ENCODE results near the gene UBA6.

UBA6 gene

GRCh38 chr4:67635331-67635730 lies 65.6 kb downstream of the UBA6 start:
- H3K9me3 ChIP-seq (ENCODE audit: control insufficient read depth, low read length), result no peaks in the 10 kb centered on the region
- no peak overlapping the region for H2BK120ac ChIP-seq (ENCODE audit: low read depth, low read length)
- peaks cover 8% of the 10 kb centered on the region for H3K79me1 ChIP-seq (replicated peaks; ENCODE audit: low read length, poor library complexity, severe bottlenecking)
- no peak overlapping the region for H3K4me2 ChIP-seq (ENCODE audit: low read length, poor library complexity, severe bottlenecking)
- H2AK5ac ChIP-seq (ENCODE audit: low read length, severe bottlenecking), result no peak overlapping the region
- no peak overlapping the region for H2BK5ac ChIP-seq (ENCODE audit: low read depth, low read length, poor library complexity, severe bottlenecking)
- no peak overlapping the region for H2AFZ ChIP-seq (ENCODE audit: low read depth, low read length)
- no peak overlapping the region for H3K27ac ChIP-seq (ENCODE audit: low read length, poor library complexity, severe bottlenecking)
- no peak overlapping the region for H2BK15ac ChIP-seq (ENCODE audit: low read depth, poor library complexity, severe bottlenecking)
- no peak overlapping the region for H3K18ac ChIP-seq (ENCODE audit: low read depth in 1 of 2, low read length in 2 of 2)
- H3K27me3 ChIP-seq (ENCODE audit: control insufficient read depth in 1 of 2, insufficient read depth in 1 of 2, low read length in 2 of 2), result no peaks in the 10 kb centered on the region
- H3K9ac ChIP-seq (ENCODE audit: low read length), result no peak overlapping the region
- H3K36me3 ChIP-seq (ENCODE audit: control insufficient read depth in 1 of 2, insufficient read depth in 2 of 2, low read depth in 1 of 2, low read length in 2 of 2), result peaks cover 17 to 78% of the 10 kb centered on the region in 2 experiments
- H4K8ac ChIP-seq (ENCODE audit: low read length), result no peak overlapping the region
- no peak overlapping the region for H3K4ac ChIP-seq (ENCODE audit: low read depth in 1 of 2, low read length in 2 of 2)
- H3K4me1 ChIP-seq (ENCODE audit: control insufficient read depth, insufficient read depth, low read depth, low read length), result no peaks in the 10 kb centered on the region
- H3K23ac ChIP-seq (ENCODE audit: low read length in 2 of 2), result no peak overlapping the region
- DNase-seq, result no peak
- H4K91ac ChIP-seq (ENCODE audit: low read length), result no peak overlapping the region
- no peak overlapping the region for H3K4me3 ChIP-seq (ENCODE audit: insufficient read depth in 1 of 2, low read depth in 1 of 2, low read length in 2 of 2)
- 100% methylated on average over 2 of the region's 2 CpGs for WGBS
- no peak overlapping the region for H2BK12ac ChIP-seq (ENCODE audit: low read length in 2 of 2)
- no peak overlapping the region for H3K14ac ChIP-seq (ENCODE audit: low read length in 2 of 2)

- Histone ChIP-seq H3K18ac (ENCODE audit: low read depth in 1 of 2, low read length in 2 of 2) (no peak overlapping the region), H2AFZ (ENCODE audit: low read depth, low read length) (no peak overlapping the region), H3K4me1 (ENCODE audit: control insufficient read depth, insufficient read depth, low read depth, low read length) (no peaks in the 10 kb centered on the region), H3K23ac (ENCODE audit: low read length in 2 of 2) (no peak overlapping the region), H3K27ac (ENCODE audit: low read length, poor library complexity, severe bottlenecking) (no peak overlapping the region), H4K8ac (ENCODE audit: low read length) (no peak overlapping the region), H3K14ac (ENCODE audit: low read length in 2 of 2) (no peak overlapping the region), H3K4me2 (ENCODE audit: low read length, poor library complexity, severe bottlenecking) (no peak overlapping the region), H3K4ac (ENCODE audit: low read depth in 1 of 2, low read length in 2 of 2) (no peak overlapping the region), H2BK12ac (ENCODE audit: low read length in 2 of 2) (no peak overlapping the region), H3K27me3 (ENCODE audit: control insufficient read depth in 1 of 2, insufficient read depth in 1 of 2, low read length in 2 of 2) (no peaks in the 10 kb centered on the region), H4K91ac (ENCODE audit: low read length) (no peak overlapping the region), H3K9ac (ENCODE audit: low read length) (no peak overlapping the region), H2BK120ac (ENCODE audit: low read depth, low read length) (no peak overlapping the region), H2AK5ac (ENCODE audit: low read length, severe bottlenecking) (no peak overlapping the region), H2BK15ac (ENCODE audit: low read depth, poor library complexity, severe bottlenecking) (no peak overlapping the region), H3K9me3 (ENCODE audit: control insufficient read depth, low read length) (no peaks in the 10 kb centered on the region), H3K36me3 (ENCODE audit: control insufficient read depth in 1 of 2, insufficient read depth in 2 of 2, low read depth in 1 of 2, low read length in 2 of 2) (peaks cover 17 to 78% of the 10 kb centered on the region in 2 experiments), H2BK5ac (ENCODE audit: low read depth, low read length, poor library complexity, severe bottlenecking) (no peak overlapping the region), H3K4me3 (ENCODE audit: insufficient read depth in 1 of 2, low read depth in 1 of 2, low read length in 2 of 2) (no peak overlapping the region), H3K79me1 (replicated peaks; ENCODE audit: low read length, poor library complexity, severe bottlenecking) (peaks cover 8% of the 10 kb centered on the region)
- WGBS, result 90% methylated on average over 2 of the region's 2 CpGs
- no peak for DNase-seq
Measured at GRCh38 chr4:67634741-67635140, 66.2 kb downstream of the UBA6 start.

- H3K36me3 ChIP-seq (ENCODE audit: control insufficient read depth in 1 of 2, insufficient read depth in 2 of 2, low read depth in 1 of 2, low read length in 2 of 2), result peaks cover 11 to 82% of the 10 kb centered on the region in 2 experiments
- H3K23ac ChIP-seq (ENCODE audit: low read length in 2 of 2), result no peak overlapping the region
- no peak overlapping the region for H2BK12ac ChIP-seq (ENCODE audit: low read length in 2 of 2)
- H3K18ac ChIP-seq (ENCODE audit: low read depth in 1 of 2, low read length in 2 of 2), result no peak overlapping the region
- no peak for DNase-seq
- H3K27ac ChIP-seq (ENCODE audit: low read length, poor library complexity, severe bottlenecking), result no peak overlapping the region
- WGBS, result 96% methylated on average over 3 of the region's 3 CpGs
- H3K4ac ChIP-seq (ENCODE audit: low read depth in 1 of 2, low read length in 2 of 2), result no peak overlapping the region
- no peak overlapping the region for H4K91ac ChIP-seq (ENCODE audit: low read length)
- no peak overlapping the region for H2BK5ac ChIP-seq (ENCODE audit: low read depth, low read length, poor library complexity, severe bottlenecking)
- H2AK5ac ChIP-seq (ENCODE audit: low read length, severe bottlenecking), result no peak overlapping the region
- no peak overlapping the region for H2BK15ac ChIP-seq (ENCODE audit: low read depth, poor library complexity, severe bottlenecking)
- no peak overlapping the region for H3K4me2 ChIP-seq (ENCODE audit: low read length, poor library complexity, severe bottlenecking)
- H3K4me1 ChIP-seq (ENCODE audit: control insufficient read depth, insufficient read depth, low read depth, low read length), result no peaks in the 10 kb centered on the region
- H4K8ac ChIP-seq (ENCODE audit: low read length), result no peak overlapping the region
- no peaks in the 10 kb centered on the region for H3K27me3 ChIP-seq (ENCODE audit: control insufficient read depth in 1 of 2, insufficient read depth in 1 of 2, low read length in 2 of 2)
- peaks cover 4% of the 10 kb centered on the region for H3K79me1 ChIP-seq (replicated peaks; ENCODE audit: low read length, poor library complexity, severe bottlenecking)
- no peak overlapping the region for H3K14ac ChIP-seq (ENCODE audit: low read length in 2 of 2)
- H3K9me3 ChIP-seq (ENCODE audit: control insufficient read depth, low read length), result no peaks in the 10 kb centered on the region
- H3K4me3 ChIP-seq (ENCODE audit: insufficient read depth in 1 of 2, low read depth in 1 of 2, low read length in 2 of 2), result no peak overlapping the region
- no peak overlapping the region for H3K9ac ChIP-seq (ENCODE audit: low read length)
- no peak overlapping the region for H2AFZ ChIP-seq (ENCODE audit: low read depth, low read length)
- H2BK120ac ChIP-seq (ENCODE audit: low read depth, low read length), result no peak overlapping the region
Measured at GRCh38 chr4:67632492-67632891, 68.5 kb downstream of the UBA6 start.

- Histone ChIP-seq H2BK5ac (ENCODE audit: low read depth, low read length, poor library complexity, severe bottlenecking) (no peak overlapping the region), H4K91ac (ENCODE audit: low read length) (no peak overlapping the region), H3K79me1 (replicated peaks; ENCODE audit: low read length, poor library complexity, severe bottlenecking) (peaks cover 4% of the 10 kb centered on the region), H2BK15ac (ENCODE audit: low read depth, poor library complexity, severe bottlenecking) (no peak overlapping the region), H3K9ac (ENCODE audit: low read length) (no peak overlapping the region), H3K18ac (ENCODE audit: low read depth in 1 of 2, low read length in 2 of 2) (no peak overlapping the region), H3K27me3 (ENCODE audit: control insufficient read depth in 1 of 2, insufficient read depth in 1 of 2, low read length in 2 of 2) (no peaks in the 10 kb centered on the region), H3K4ac (ENCODE audit: low read depth in 1 of 2, low read length in 2 of 2) (no peak overlapping the region), H4K8ac (ENCODE audit: low read length) (no peak overlapping the region), H2AK5ac (ENCODE audit: low read length, severe bottlenecking) (no peak overlapping the region), H2AFZ (ENCODE audit: low read depth, low read length) (no peak overlapping the region), H3K4me2 (ENCODE audit: low read length, poor library complexity, severe bottlenecking) (no peak overlapping the region), H3K36me3 (ENCODE audit: control insufficient read depth in 1 of 2, insufficient read depth in 2 of 2, low read depth in 1 of 2, low read length in 2 of 2) (peaks cover 7 to 93% of the 10 kb centered on the region in 2 experiments), H3K4me3 (ENCODE audit: insufficient read depth in 1 of 2, low read depth in 1 of 2, low read length in 2 of 2) (no peak overlapping the region), H3K23ac (ENCODE audit: low read length in 2 of 2) (no peak overlapping the region), H3K14ac (ENCODE audit: low read length in 2 of 2) (no peak overlapping the region), H2BK12ac (ENCODE audit: low read length in 2 of 2) (no peak overlapping the region), H3K4me1 (ENCODE audit: control insufficient read depth, insufficient read depth, low read depth, low read length) (no peaks in the 10 kb centered on the region), H3K9me3 (ENCODE audit: control insufficient read depth, low read length) (no peaks in the 10 kb centered on the region), H2BK120ac (ENCODE audit: low read depth, low read length) (no peak overlapping the region), H3K27ac (ENCODE audit: low read length, poor library complexity, severe bottlenecking) (no peak overlapping the region)
- WGBS, result 96% methylated on average over 3 of the region's 3 CpGs
- no peak for DNase-seq
Measured at GRCh38 chr4:67624939-67625338, 76.0 kb downstream of the UBA6 start.
